H1 (cell line): ENCODE measurements around the gene ZNF598. TPM values are rescaled to one million over a fixed set of nuclear protein-coding genes. Genes with fewer than 3 reads are reported as not detected.

Experiments used
- FOSL1 ChIP-seq: IDR thresholded peaks from 2 replicates; pipeline ENCODE4 v1.6.1; 2011; ENCODE audit warnings: mild to moderate bottlenecking, low read depth, low read length, moderate library complexity; ENCODE audit not compliant: insufficient read depth
- polyA plus RNA-seq, 7 experiments: library from polyadenylated mRNA; depleted of rRNA in 3 of 7; stranded (reverse) in 5 of 7; unstranded in 2 of 7; fragments of >200 nt in 5 of 7; fragments of 200-250 nt in 2 of 7; gene quantifications; 1 replicate in 5 of 7; 2 replicates in 1 of 7; 4 replicates in 1 of 7; pipeline versions ENCODE4 v1.2.1 to v1.2.3, GENCODE V29; 2011 to 2013; ENCODE audit warnings: missing spikeins in 2 of 7, mixed read lengths in 2 of 7
- total RNA-seq: library from RNA; stranded (reverse); fragmentation: NEBNext Ultra II Directional; extraction: Animal tissue kit (Norgen Biotek cat#: 25700); gene quantifications from 2 replicates; pipeline ENCODE4 v1.2.1, GENCODE V29; 2021

Gene ZNF598
- total and polyA plus RNA-seq, 2 of the 8 experiments (the other 6 are each of a cell fraction or from before 2014, with no cell fraction given), result 29.3 to 47.6 TPM

DNA sequence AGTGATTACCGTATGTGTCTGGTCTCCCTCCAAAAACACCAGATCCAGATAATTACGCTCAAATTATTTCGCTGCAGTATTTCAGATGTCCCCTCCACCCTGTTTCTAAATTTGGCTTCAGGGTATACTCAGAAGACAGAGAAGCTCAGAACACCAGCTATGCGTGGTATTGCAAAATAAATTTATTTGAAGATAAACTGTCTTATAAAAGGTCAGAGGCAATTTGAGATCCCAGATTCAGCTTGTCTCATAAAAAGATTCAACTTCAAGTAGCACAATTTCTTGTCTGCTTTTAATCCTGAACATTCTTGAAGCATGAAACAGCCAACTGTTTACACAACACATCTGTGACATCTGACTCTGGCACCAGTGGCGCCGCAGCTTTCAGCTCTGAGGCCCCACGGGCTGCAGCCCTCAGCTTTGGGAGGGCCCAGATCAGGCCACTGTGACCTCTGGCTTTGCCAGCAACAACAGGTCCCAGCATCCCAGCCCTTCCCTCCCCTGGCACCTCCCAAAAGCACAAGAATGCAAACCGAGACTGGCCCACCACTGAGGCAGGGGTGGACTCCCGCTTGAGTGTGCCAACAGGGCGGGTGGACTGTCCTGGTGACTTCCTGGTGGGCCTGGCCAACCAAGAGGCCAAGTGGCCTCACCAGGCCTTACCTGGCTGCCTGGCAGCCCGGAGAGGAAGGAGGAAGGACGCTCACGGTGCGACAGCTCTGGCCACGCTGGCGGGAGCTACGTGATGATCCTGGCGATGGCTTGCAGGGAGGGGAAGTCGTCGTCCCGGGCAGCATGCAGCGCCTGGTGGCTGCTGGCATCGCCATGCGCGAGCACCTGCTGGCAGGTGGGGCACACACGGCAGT lies 11.9 kb downstream of the ZNF598 start (continued):
- no peak for TF ChIP-seq FOSL1
- TF ChIP-seq, all 59 proteins: peak for 0
